Lung (tissue), 12 donors: ENCODE results near the gene FGD1. TPM values are rescaled to one million over a fixed set of nuclear protein-coding genes. Genes with fewer than 3 reads are reported as not detected.

Experiments
- ATAC-seq: fragments of 200-7000 bp; cut with Tn5 transposase; one replicate; pipeline ENCODE4 v1.9.1; 2020; ENCODE audit warnings: moderate number of reproducible peaks; ENCODE audit not compliant: insufficient read depth, low FRiP score
- DNase-seq, 3 donors: peaks; one replicate each; pipeline ENCODE4 v3.0.0-alpha.2; 2013 to 2017
- H3K27ac ChIP-seq, 2 donors: one replicate each; pipeline ENCODE4 v1.5.1; 2013; ENCODE audit warnings: mild to moderate bottlenecking in 2 of 2, moderate library complexity in 2 of 2, control low read depth in 1 of 2, inconsistent platforms in 1 of 2, low read depth in 1 of 2, low read length in 1 of 2
- H3K27me3 ChIP-seq, 3 donors: one replicate each; pipeline ENCODE4 v1.5.1; 2013; ENCODE audit warnings: low read length in 2 of 3; ENCODE audit not compliant: control insufficient read depth in 3 of 3, insufficient read depth in 3 of 3
- H3K36me3 ChIP-seq, 4 donors: one replicate each; pipeline ENCODE4 v1.5.1; 2013; ENCODE audit warnings: low read length in 4 of 4, mild to moderate bottlenecking in 1 of 4, moderate library complexity in 1 of 4; ENCODE audit not compliant: control insufficient read depth in 4 of 4, insufficient read depth in 4 of 4
- H3K4me1 ChIP-seq, 5 donors: one replicate each; pipeline ENCODE4 v1.5.1; 2013; ENCODE audit warnings: low read length in 5 of 5, mild to moderate bottlenecking in 2 of 5, moderate library complexity in 1 of 5; ENCODE audit not compliant: control insufficient read depth in 5 of 5, insufficient read depth in 5 of 5
- H3K4me3 ChIP-seq: one replicate; pipeline ENCODE4 v1.5.1; 2013; ENCODE audit warnings: mild to moderate bottlenecking, control low read depth, moderate library complexity
- H3K9ac ChIP-seq, 2 donors: one replicate each; pipeline ENCODE4 v1.5.1; 2013; ENCODE audit warnings: low read length in 2 of 2, control low read depth in 1 of 2; ENCODE audit not compliant: insufficient read depth in 1 of 2
- H3K9me3 ChIP-seq, 4 donors: one replicate each; pipeline ENCODE4 v1.5.1; 2013; ENCODE audit warnings: low read length in 3 of 4, mild to moderate bottlenecking in 1 of 4, moderate library complexity in 1 of 4; ENCODE audit not compliant: control insufficient read depth in 4 of 4, insufficient read depth in 3 of 4
- CTCF ChIP-seq: IDR thresholded peaks from 2 replicates; pipeline ENCODE4 v1.5.1; 2012; ENCODE audit warnings: mild to moderate bottlenecking; ENCODE audit errors: control extremely low read depth, extremely low read depth
- WGBS, 2 donors: extraction: QIAGEN DNeasy Blood & Tissue Kit; methylation state at CpG; one replicate each; pipeline ENCODE4 v1.1.7; 2013; 5-methylcytosine and 5-hydroxymethylcytosine counted together
- polyA plus RNA-seq, 2 donors: library from polyadenylated mRNA; stranded (reverse); fragments of 200-250 nt; gene quantifications; one replicate each; pipeline ENCODE4 v1.2.1, GENCODE V29; 2013
- total RNA-seq, 2 donors: library from RNA; depleted of rRNA in 1 of 2; stranded (reverse); fragments of >200 nt in 1 of 2; gene quantifications; one replicate each; pipeline ENCODE4 v1.2.1, GENCODE V29; 2014 to 2021
- donor health status: control.
- donor health status: control.
- donor health status: Bipolar disorder and iron deficiency.
- donor health status: healthy.
- donor health status: DM: yes; HTN: yes; CAD: no.

The FGD1 gene
- total and polyA plus RNA-seq, 4 donors = 1.3 to 6.4 (median 2.5) TPM

- H3K36me3 ChIP-seq = no peaks in the 10 kb centered on the region
- no peak for TF ChIP-seq CTCF
- H3K4me3 ChIP-seq = no peak overlapping the region
- no peaks in the 10 kb centered on the region for H3K4me1 ChIP-seq
- no peaks in the 10 kb centered on the region for H3K9me3 ChIP-seq
- DNase-seq (peak in 2 of 3 donors; percentile 27 to 37), ATAC-seq (no peak)
- no peak overlapping the region for H3K27ac ChIP-seq
- WGBS, 2 donors = 55 to 72% methylated on average over 4 of the region's 4 CpGs
- no peaks in the 10 kb centered on the region for H3K27me3 ChIP-seq
- no peak overlapping the region for H3K9ac ChIP-seq
Measured at GRCh38 chrX:54509400-54509799, 13.4 kb upstream of the FGD1 start.

GRCh38 chrX:54496936-54497335 is 902 bp upstream of the FGD1 start:
- no peak for ATAC-seq
- Histone ChIP-seq H3K9me3 (peaks cover 0 to 3% (median 0%) of the 10 kb centered on the region in 4 donors), H3K36me3 (no peaks in the 10 kb centered on the region), H3K27ac (no peak overlapping the region), H3K4me1 (peaks cover 0 to 16% (median 1%) of the 10 kb centered on the region in 5 donors), H3K27me3 (peaks cover 0 to 2% (median 0%) of the 10 kb centered on the region in 3 donors), H3K4me3 (no peak overlapping the region), H3K9ac (peak overlapping the region in 1 of 2 donors; percentile 75)
- WGBS, 2 donors = 76 to 95% methylated on average over 6 of the region's 6 CpGs
- TF ChIP-seq CTCF = no peak
- DNase-seq = no peak

- H3K9ac ChIP-seq = peak overlapping the region in 1 of 2 donors; percentile 75
- peaks cover 0 to 3% (median 0%) of the 10 kb centered on the region in 4 donors for H3K9me3 ChIP-seq
- H3K27ac ChIP-seq = no peak overlapping the region
- DNase-seq (no peak), ATAC-seq (no peak)
- H3K4me1 ChIP-seq = peaks cover 0 to 16% (median 1%) of the 10 kb centered on the region in 5 donors
- peaks cover 0 to 2% (median 0%) of the 10 kb centered on the region in 3 donors for H3K27me3 ChIP-seq
- 59 to 62% methylated on average over 5 of the region's 5 CpGs for WGBS, 2 donors
- TF ChIP-seq CTCF = no peak
- no peak overlapping the region for H3K4me3 ChIP-seq
- H3K36me3 ChIP-seq = no peaks in the 10 kb centered on the region
Measured at GRCh38 chrX:54496517-54496852, 451 bp upstream of the FGD1 start.
